Lower leg skin (tissue), 4 donors: ENCODE measurements around the gene TCF7L2. TPM values are rescaled to one million over a fixed set of nuclear protein-coding genes. Genes with fewer than 3 reads are reported as not detected.

Source experiments
- DNase-seq, 2 donors: peaks; one replicate each; pipeline ENCODE4 v3.0.0-alpha.2; 2019; ENCODE audit warnings: low spot score in 2 of 2
- H3K4me3 ChIP-seq: fragments of 200-600 bp; sonication (generic); 2 replicates; pipeline ENCODE4 v1.5.1; 2017; ENCODE audit warnings: mild to moderate bottlenecking, low read depth; ENCODE audit not compliant: poor library complexity, severe bottlenecking
- CTCF ChIP-seq, 3 donors: fragments of 450-650 bp; IDR thresholded peaks; one replicate each; pipeline ENCODE4 v1.5.1; 2016; ENCODE audit warnings: antibody characterized with exemption in 3 of 3, mild to moderate bottlenecking in 3 of 3, moderate library complexity in 2 of 3
- POLR2A ChIP-seq, 2 donors: fragments of 450-650 bp; IDR thresholded peaks; one replicate each; pipeline ENCODE4 v1.6.1; 2016 to 2017; ENCODE audit warnings: antibody characterized with exemption in 2 of 2, mild to moderate bottlenecking in 1 of 2, moderate library complexity in 1 of 2
- WGBS, 2 donors: methylation state at CpG; one replicate each; pipeline ENCODE4 v1.1.5; 2018; 5-methylcytosine and 5-hydroxymethylcytosine counted together
- intact Hi-C: fragments of 100-400 bp; cut with DNase I; formaldehyde crosslinking; loops from one replicate; pipeline ENCODE4 v1.15.0; 2023; ENCODE audit warnings: low total_unique reads
- total RNA-seq, 4 donors: library from RNA; depleted of rRNA; stranded (reverse); fragments of >200 nt; gene quantifications; one replicate each; pipeline ENCODE4 v1.1.0, GENCODE V29; 2016

Gene TCF7L2
- total RNA-seq, 4 donors from 2014 or later = 5.6 to 23.1 (median 16.2) TPM

GRCh38 chr10:113161066-113161465, 211.0 kb downstream of the TCF7L2 start:
- TF ChIP-seq POLR2A (IDR thresholded peaks at IDR 0.05) (no peak), CTCF (IDR thresholded peaks at IDR 0.05) (no peak)
- DNase-seq = no peak
- H3K4me3 ChIP-seq = no peak overlapping the region
- WGBS, 2 donors = 72 to 81% methylated on average over 6 of the region's 6 CpGs
- intact Hi-C loops = no loop called here

- 76 to 80% methylated on average over 6 of the region's 6 CpGs for WGBS, 2 donors
- H3K4me3 ChIP-seq = no peak overlapping the region
- intact Hi-C loops = no loop called here
- TF ChIP-seq CTCF (IDR thresholded peaks at IDR 0.05) = no peak
- no peak for TF ChIP-seq POLR2A (IDR thresholded peaks at IDR 0.05)
- DNase-seq = no peak
Measured at GRCh38 chr10:113162960-113163359, 212.9 kb downstream of the TCF7L2 start.

- WGBS, 2 donors = 86 to 91% methylated on average over 20 of the region's 20 CpGs
- DNase-seq = no peak
- intact Hi-C loops = no loop called here
- no peak overlapping the region for H3K4me3 ChIP-seq
- TF ChIP-seq POLR2A (IDR thresholded peaks at IDR 0.05) (no peak), CTCF (IDR thresholded peaks at IDR 0.05) (no peak)
Measured at GRCh38 chr10:113165673-113166072, 215.6 kb downstream of the TCF7L2 start.

GRCh38 chr10:113167702-113168101, 217.7 kb downstream of the TCF7L2 start:
- intact Hi-C loops = no loop called here
- no peak for DNase-seq
- 85 to 89% methylated on average over 5 of the region's 5 CpGs for WGBS, 2 donors
- no peak overlapping the region for H3K4me3 ChIP-seq
- TF ChIP-seq POLR2A (IDR thresholded peaks at IDR 0.05) = no peak
- TF ChIP-seq CTCF (IDR thresholded peaks at IDR 0.05) = no peak

GRCh38 chr10:113168584-113168983, 218.5 kb downstream of the TCF7L2 start:
- intact Hi-C loops = no loop called here
- no peak for DNase-seq
- no peak overlapping the region for H3K4me3 ChIP-seq
- 72 to 82% methylated on average over 6 of the region's 6 CpGs for WGBS, 2 donors
- no peak for TF ChIP-seq POLR2A (IDR thresholded peaks at IDR 0.05)
- no peak for TF ChIP-seq CTCF (IDR thresholded peaks at IDR 0.05)

DNA sequence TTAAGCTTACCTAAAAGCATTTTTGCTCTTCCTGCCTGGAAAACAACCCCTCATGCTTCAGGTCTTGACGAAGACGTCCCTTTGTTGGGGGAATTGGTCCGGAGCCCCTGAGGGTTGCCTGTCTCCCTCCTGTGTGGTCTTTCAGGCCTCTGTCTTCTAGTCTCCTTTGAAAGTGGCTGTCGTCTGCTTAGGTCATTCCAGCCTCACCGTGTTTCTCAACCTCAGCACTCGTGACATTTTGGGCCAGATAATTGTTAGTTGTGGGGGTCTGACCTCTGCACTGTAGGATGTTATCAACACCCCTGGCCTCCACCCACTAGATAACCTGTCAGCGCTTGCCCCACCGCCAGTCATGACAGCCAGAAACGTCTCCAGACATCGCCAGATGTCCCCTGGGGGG, 219.1 kb downstream of the TCF7L2 start:
- 82 to 86% methylated on average over 10 of the region's 10 CpGs for WGBS, 2 donors
- no peak overlapping the region for H3K4me3 ChIP-seq
- DNase-seq = no peak
- intact Hi-C loops = no loop called here
- TF ChIP-seq CTCF (IDR thresholded peaks at IDR 0.05) (no peak), POLR2A (IDR thresholded peaks at IDR 0.05) (no peak)
